HTR-8/SVneo (cell line): ENCODE data around the gene MAP3K4.

Source experiments
- DNase-seq: peaks from one replicate; pipeline ENCODE4 v3.0.0; 2011; ENCODE audit warnings: low spot score, mixed read lengths; ENCODE audit not compliant: insufficient read length
- FAIRE-seq: peaks from 2 replicates; lab custom pipeline; 2011; peaks lifted over from hg19 to GRCh38; lab: Jason Lieb, UNC

Gene MAP3K4

DNA sequence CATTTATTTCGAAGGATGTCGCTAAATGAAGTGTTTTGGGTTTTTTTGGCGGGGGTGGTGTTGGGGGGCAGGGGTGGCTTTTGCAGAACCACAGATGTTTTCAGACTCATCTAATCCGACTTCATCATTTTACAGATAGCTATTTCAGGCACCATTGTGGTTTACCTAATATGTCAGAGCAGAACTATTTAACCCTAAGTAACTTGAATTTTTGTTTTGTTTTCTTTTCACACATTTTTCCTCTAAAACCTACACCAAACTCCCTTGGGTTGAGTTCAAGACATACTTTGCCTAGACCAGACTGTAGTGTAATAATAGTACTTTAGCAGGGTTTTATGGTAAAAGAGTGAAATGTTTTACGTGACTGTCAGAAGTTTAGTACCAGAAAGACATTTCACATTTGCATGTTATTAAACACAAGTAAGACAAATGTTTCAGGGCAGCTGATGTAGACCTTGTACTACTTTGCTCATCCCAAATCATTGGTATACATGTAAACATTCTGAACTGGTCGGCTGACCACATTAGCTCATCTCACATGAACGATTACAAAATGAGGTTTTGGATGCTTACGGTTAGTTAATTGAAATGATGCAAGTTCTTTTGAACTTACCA lies 37.7 kb downstream of the MAP3K4 start:
- DNase-seq (no peak), FAIRE-seq (no peak)

DNA sequence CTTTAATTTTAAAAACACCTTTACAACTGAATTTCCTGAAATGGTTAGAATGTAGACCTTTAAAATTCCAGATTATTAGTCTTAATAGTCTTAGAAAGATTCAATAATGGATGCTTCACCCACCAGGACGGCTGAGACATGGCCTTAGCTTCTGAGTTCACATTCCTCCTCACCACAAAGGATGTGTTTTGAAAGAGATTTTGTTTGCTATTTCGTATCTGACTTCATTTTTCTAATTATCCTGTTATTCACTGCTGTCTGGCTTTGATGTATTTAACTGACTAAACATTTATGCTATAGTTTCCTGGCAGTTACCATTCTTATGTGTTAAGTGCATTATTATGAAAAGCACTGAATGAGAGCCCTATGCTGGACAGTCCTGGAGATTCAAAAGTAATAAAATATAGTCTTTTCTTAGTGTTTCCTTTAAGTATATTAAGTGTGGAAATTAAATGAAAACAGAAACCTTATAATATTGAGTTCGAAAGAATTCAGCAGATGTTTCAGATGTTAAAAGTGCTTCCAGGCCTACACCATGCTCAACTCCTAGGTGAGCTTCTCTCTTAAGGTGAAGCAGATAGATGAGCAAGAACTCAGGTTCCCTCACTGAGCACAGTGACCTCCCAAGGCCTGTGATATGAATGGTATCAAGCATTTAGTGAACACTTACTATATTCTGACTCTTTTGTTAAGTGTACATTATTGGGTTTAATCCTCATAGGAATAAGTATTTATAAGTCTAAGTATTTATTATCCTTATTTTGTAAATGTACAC lies 40.3 kb downstream of the MAP3K4 start:
- DNase-seq = no peak
- no peak for FAIRE-seq

DNA sequence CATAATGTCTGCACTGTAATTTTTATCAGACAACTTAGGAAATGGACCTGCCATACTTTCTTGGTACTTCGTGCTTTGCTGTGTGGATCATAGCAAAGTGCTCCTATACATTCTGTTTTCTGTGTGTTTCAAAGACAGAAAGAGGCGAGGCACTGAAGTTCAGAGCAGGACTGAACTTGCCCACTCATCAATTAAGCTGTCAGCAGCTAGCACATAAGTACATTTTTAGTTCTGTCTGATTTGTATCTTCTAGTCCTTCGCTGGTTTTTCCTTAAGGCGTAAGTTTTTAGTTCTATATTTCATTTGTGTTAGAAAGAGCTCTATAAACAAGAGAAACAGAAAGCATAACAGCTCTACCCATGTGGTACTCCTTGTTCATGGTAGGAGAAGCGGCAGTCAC lies 42.1 kb downstream of the MAP3K4 start:
- no peak for FAIRE-seq
- peak; percentile 7 for DNase-seq

DNA sequence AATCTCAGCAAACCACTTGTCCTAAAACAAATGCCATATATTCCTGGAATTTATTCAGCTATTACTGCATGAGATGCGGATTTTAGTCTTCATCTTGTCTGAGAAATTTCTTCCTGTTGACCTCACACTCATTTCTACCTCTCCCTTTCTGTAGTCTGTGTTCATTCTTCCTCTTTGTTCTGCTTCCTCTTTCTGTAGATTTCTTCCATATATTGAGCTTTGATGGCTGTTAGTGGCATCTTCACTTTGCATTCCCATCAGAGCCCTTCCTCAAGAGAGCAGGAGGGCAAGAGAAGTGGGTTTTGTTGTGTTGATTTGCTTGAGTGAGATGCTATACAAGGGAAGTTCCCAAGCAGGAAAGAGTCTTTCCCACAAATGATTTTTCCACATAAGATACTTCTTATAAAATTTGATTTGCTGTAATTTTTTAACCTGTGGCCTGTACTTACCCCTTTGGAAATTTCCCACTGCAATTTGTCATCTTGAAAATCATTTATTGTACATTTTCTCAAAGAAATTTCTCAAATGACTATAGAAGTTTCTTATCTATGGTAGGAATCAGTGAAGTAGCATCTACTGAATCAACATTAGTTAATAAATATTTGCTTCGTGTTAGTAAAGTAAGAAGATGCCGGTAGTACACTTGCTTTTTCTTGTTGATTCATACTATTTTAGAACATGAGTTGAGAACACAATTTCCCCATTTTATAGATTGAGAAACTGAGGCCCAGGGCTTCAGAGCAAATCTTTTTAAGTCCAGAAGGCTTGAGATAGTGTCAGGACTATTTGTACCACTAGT lies 43.8 kb downstream of the MAP3K4 start:
- DNase-seq = no peak
- FAIRE-seq = no peak

DNA sequence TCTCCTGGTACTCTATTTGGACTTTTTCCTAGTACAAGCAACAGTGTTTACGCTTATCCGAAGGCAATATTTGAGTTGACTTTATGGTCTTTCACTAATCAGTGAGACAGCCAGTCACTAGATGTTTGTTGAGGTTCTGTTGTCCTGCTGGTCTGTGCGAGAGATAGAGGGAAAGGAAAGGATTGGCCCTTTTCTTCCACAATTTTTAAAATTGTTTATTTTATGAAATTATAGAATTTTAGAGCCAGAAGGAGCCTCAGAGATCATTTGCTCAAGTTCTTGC lies 44.4 kb downstream of the MAP3K4 start:
- FAIRE-seq = no peak
- DNase-seq = no peak

DNA sequence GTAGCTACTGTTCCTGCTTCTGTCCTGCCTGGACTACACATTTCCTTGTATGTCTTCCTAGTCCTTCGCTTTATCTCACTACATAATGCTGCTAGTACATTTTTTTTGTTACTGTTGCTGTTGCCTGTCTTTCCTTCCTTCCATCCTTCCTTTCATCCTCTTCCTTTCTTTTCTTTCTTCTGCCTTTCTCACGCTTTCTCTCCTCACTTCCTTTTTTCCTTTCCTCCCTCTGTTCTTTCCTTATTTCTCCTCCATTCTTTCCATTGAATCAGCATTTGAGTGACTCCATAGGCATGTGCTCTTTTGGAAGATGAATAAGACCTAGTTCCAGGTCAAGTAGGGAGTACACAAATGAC lies 46.3 kb downstream of the MAP3K4 start:
- DNase-seq = no peak
- no peak for FAIRE-seq

DNA sequence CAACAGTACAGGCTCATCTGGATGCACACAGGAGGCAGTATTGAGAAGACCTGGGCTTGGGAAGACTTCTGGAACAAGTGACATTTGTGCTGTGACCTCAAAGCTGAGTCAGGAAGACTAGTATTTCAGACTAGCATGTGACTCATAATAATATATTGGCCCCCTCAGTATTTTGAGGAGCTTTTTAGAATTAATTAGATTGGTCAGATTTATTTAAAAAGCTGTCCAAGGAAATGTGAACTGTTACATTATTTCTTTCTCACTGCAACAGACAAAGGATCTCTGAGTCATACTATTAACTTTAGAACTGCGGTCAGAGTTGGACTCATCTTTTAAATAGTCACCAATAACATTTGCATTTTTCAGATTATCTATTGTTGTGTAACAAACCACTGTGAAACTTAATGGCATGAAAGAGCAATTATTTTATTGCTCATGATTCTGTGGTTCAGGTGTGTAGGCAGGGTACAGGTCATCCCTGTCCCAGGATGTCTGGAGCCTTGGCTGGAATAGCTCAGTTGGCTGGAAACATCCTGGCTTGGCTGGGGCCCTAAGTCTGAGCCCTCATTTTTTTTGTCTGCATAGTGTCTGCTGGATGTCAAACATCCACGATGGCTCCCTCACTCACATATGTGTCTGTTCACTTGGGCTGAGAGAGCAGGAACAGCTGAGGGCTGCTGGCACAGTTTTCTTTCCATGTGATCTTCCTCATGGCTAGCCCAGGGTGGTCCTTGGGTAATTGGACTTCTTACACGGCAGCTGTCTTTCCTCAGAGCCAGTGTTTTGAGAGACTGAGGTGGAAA lies 46.9 kb downstream of the MAP3K4 start:
- FAIRE-seq (no peak), DNase-seq (peak; percentile 40)

DNA sequence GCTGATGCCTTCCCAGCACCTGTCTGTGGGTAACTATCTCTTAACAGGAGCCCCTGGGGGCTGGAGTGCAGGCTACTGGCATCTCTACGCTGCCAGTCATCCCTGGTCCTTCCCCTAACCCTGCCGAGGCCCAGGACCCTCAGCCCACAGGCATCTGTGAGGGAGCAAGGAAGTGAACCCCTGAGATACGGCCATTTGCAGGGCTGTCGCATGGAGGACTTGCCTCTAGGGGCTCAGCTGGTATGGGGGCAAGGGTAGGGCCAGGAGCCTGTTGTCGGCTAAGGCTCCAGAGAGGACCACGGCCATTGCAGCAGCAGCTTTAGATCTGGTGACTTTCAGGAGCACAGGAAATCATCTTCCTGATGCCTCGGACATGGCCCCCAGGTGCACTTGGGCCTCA lies 49.7 kb downstream of the MAP3K4 start:
- no peak for DNase-seq
- no peak for FAIRE-seq

DNA sequence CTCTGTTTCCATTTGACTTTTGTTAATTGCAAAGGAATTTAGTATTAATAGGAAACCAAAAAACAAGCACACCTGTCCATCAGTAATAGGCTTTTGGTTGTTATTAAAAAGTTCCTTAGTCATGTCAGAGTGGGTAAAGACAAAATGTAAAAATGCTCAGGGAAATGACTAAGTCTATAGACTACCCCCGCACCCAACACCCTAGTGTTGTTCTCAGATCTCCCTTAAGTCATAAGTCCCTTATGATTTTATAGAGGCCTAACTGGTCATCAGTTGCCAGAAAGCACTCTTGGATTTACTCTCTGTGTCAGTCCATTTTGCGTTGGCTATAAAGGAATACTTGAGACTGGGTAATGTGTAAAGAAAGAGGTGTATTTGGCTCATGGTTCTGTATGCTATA lies 52.8 kb downstream of the MAP3K4 start:
- FAIRE-seq = no peak
- no peak for DNase-seq

DNA sequence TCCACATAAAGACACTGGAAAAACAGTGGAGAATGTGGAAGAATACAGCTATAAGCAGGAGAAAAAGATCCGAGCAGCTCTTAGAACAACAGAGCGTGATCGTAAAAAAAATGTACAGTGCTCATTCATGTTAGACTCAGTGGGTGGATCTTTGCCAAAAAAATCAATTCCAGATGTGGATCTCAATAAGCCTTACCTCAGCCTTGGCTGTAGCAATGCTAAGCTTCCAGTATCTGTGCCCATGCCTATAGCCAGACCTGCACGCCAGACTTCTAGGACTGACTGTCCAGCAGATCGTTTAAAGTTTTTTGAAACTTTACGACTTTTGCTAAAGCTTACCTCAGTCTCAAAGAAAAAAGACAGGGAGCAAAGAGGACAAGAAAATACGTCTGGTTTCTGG lies 57.1 kb downstream of the MAP3K4 start:
- FAIRE-seq (no peak), DNase-seq (no peak)

DNA sequence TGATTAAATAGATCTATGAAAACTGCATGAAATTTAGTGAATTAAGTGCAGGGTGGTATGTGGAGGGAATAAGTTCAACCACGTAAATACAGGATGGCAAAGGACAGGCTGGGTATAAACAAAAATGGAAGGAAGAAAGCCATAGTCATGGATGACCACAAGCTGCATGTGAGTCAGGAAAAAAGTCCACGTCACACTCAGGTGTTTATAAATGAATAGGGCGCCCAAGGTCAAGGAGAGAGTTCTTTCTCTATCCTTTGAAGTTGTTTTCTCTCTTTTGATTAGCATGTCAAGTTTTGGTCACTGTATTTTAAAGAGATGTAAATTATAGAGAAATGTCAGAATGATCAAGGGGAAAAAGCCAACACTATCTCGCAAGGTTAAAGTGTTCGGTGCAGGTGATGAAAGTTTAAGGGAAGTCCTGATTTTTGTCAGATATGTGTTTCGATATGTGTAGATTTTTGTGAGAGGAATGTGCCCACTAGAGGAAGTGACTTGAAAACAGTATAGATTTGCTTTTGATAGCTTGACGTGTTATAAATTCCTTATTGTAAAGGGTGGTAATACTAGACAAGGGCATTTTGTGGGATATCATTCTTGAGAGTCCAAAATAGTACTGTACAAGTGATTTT lies 58.7 kb downstream of the MAP3K4 start:
- FAIRE-seq = no peak
- no peak for DNase-seq

DNA sequence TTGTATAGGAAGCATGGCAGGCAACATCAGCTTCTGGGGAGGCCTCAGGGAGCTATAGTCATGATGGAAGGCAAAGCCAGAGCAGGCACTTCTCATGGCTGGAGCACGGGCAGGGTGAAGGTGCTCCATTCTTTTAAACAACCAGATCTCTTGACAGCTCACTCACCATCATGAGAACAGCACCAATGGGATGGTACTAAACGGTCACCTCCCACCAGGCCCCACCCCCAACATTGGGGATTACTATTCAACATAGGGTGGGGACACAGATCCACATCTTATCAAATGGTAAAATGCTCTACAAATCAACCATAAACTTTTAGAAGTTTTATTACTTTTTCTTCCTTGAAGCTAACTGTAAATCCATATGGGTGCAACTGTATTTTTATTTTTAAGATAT lies 61.5 kb downstream of the MAP3K4 start:
- FAIRE-seq = no peak
- DNase-seq = no peak

DNA sequence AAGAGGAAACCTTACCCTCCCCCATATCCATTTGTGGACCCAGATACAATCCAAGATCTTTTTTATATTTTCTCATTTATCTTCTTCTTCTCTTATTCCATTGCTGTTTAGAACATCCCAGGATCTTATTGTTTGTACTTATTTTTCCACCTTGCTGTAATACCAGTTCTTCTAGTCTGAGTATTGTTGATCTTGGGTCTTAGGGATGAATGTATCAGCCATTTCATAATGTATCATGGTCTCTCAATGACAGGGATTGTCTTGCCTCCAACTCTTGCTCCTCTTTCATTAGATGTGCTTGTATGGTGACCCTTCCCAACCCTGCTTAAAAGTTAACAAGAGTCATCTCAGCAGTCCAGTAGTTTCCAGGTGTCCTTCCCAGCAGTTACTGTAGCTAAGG lies 63.3 kb downstream of the MAP3K4 start:
- DNase-seq = no peak
- no peak for FAIRE-seq

DNA sequence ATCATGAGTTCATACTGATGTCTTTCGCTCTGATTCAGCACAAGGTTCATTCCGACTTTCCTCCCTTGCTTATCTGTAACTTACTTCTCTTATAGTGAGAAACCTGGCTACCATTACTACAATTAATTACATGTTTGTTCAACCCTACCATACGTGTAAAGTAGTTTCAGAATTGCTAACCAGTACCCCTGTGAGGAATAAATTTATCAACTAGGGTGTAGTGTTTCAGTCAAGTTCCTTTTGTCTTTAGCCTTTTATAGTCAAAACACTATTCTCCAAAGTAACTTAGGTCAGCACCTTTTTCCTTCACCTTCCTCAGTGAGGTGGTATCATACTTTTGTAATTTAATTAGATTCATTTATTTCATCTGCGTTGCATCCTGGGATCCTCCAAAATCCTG lies 64.9 kb downstream of the MAP3K4 start:
- FAIRE-seq (no peak), DNase-seq (no peak)

DNA sequence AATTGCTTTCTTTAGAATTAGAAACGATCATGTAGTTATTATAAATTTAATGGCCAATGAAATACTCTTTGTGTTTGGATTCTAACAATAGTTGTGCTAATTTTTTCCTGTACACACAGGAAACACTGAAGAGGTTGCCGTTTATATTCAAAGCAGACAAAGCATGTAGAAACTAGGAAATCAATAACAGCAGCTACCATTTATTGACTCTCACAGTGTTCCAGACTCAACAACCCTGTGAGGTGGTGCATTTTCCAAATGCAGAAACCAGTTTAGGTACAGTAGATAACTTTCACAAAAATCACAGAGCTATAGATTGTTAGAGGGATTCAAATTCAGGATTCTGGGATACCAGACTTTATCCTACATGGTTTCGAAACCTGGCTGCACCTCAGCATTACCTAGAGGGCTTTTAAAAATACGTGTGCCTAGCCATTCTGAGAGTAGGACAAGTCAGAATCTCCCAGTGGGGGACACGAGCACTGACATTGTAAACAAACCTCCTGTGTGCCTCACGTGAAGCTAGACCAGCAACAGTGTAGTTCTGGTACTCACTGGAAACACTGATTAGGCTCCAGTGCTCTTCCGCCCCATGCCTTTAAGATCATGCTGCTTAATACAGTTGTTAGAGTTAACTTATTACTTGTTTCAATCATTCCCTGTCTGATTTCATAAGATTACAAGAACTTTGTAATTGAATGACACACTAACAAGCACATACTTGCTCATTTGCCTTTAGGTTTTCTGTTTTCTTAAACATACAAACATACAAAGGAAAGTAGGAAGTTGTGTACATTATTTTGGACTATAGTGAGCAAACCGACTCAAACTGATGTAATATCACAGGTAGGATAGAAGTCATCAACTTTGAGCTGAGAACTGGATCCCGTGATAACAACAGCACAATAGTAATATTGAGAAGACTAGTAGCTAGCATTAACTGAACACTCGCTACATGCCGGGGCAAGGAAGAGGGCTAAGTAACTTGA lies 65.8 kb downstream of the MAP3K4 start:
- DNase-seq (no peak), FAIRE-seq (no peak)

DNA sequence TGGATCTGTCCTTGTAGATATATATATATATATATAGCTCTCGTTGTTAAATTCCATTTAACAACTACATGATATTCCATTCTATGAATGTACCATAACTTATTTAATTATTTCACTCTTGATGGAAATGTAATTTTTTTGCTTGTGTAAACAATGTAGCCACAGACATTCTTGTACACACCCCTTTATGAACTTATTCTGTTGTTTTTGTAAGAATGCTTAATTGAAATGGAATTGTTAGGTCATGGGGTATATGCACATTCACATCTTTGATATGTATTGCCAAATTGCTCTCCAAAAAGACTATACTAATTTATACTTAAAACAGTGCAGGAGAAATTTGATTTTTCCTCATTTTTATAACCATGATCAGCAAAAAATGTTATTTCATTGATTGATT lies 67.2 kb downstream of the MAP3K4 start:
- DNase-seq (no peak), FAIRE-seq (no peak)

DNA sequence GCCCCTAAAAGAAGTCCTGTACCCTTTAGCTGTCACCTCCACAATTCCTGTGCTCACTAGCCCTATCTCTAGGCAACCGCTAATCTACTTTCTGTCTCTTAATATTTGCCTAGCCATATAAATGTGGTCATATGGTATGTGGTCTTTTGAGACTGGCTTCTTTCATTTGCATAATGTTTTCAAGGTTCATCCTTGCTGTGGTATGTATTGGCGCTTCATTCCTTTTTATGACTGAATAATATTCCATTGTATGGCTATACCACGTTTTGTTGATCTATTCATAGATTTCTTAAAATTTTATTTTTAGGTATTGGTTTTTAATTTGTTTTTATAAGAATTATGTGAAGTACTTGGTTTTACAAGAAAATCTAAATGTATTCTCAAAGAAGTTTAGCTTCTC lies 70.0 kb downstream of the MAP3K4 start:
- no peak for DNase-seq
- no peak for FAIRE-seq

DNA sequence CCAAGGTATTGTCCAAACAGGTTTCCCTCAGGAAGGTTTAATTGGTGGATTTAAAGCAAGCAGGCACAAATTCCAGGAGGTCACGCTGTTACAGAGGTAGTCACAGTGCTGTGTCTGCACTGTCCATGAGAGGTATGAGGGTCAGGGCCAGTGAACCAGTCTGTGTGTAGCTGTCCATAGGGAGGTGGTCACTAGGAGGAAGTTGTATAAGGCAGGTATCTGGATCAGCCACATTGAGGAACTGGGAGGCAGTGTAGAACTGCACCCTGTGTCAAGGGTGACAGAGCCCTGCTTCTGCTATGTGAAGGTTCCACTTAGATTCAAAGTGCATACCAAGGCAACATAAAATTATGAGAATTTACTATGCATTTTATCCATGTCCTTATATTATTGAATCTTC lies 73.3 kb downstream of the MAP3K4 start:
- no peak for DNase-seq
- no peak for FAIRE-seq

DNA sequence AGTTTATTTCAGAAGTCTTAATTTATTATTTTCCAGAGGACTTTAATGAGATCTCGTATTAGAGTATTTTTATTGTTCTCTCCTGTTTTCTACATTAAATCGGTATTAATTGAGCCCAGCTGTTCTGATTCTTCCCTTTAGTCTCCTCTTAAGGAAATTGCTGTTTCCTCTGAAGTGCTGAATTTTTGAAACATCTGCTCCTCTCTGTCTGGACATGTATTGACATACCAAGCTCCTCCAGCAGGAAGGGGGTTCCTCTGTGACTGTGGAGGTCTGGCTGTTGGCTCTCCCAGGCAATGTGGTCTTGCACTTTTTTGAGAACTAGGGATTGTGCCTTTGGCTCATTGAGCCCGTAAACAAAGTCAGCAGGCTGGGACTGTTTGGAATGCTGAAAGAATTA lies 74.9 kb downstream of the MAP3K4 start:
- no peak for DNase-seq
- FAIRE-seq = no peak
